Diencephalon (tissue), 1 donor: ENCODE data around the gene RWDD3. TPM values are rescaled to one million over a fixed set of nuclear protein-coding genes. Genes with fewer than 3 reads are reported as not detected.

Experiments
- total RNA-seq: library from RNA; depleted of rRNA; stranded (reverse); fragments of >200 nt; gene quantifications from one replicate; pipeline ENCODE4 v1.2.3, GENCODE V29; 2014

RWDD3 gene, protein sequence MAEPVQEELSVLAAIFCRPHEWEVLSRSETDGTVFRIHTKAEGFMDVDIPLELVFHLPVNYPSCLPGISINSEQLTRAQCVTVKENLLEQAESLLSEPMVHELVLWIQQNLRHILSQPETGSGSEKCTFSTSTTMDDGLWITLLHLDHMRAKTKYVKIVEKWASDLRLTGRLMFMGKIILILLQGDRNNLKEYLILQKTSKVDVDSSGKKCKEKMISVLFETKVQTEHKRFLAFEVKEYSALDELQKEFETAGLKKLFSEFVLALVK
- total RNA-seq = 28.8 TPM

GRCh38 chr1:95233737-95234500, at the start of gene RWDD3:
Gene RWDD3, plus strand, starts transcription at chr1:95234210. Its CDS starts 21 bp downstream, at chr1:95234231.

Other genes with a start within 250 kb of the RWDD3 start
- 6.5 TPM for gene ALG14, start 161.3 kb upstream of the RWDD3 start, total RNA-seq
- gene TLCD4, start 116.9 kb upstream of the RWDD3 start, total RNA-seq = 20.5 TPM